ENCODE measurements around the gene FOXP1.
A peak's percentile ranks its signal among the peaks of the same experiment; 100 is the strongest.

FOXP1 gene

GRCh38 chr3:70951316-70951715 is 632.2 kb downstream of the FOXP1 start:
- DNase-seq (ENCODE audit: low read depth), result no peak
- H3K4me3 ChIP-seq (ENCODE audit: low read length), result no peak overlapping the region
- TF ChIP-seq CTCF (IDR thresholded peaks at IDR 0.05; ENCODE audit: insufficient read depth, low read depth, low read length, missing control alignments), result no peak

GRCh38 chr3:70947579-70947978 is 635.9 kb downstream of the FOXP1 start:
- DNase-seq (ENCODE audit: low read depth), result no peak
- H3K4me3 ChIP-seq (ENCODE audit: low read length), result no peak overlapping the region
- TF ChIP-seq CTCF (IDR thresholded peaks at IDR 0.05; ENCODE audit: insufficient read depth, low read depth, low read length, missing control alignments), result no peak

- H3K4me3 ChIP-seq (ENCODE audit: low read length), result no peak overlapping the region
- TF ChIP-seq CTCF (IDR thresholded peaks at IDR 0.05; ENCODE audit: insufficient read depth, low read depth, low read length, missing control alignments), result no peak
- no peak for DNase-seq (ENCODE audit: low read depth)
These were observed 639.6 kb downstream of the FOXP1 start for GRCh38 chr3:70943886-70944285.

- peak; percentile 44 for DNase-seq (ENCODE audit: low read depth)
- H3K4me3 ChIP-seq (ENCODE audit: low read length), result no peak overlapping the region
- no peak for TF ChIP-seq CTCF (IDR thresholded peaks at IDR 0.05; ENCODE audit: insufficient read depth, low read depth, low read length, missing control alignments)
These were observed 650.3 kb downstream of the FOXP1 start for GRCh38 chr3:70933105-70933810.

GRCh38 chr3:70930066-70930465 is 653.5 kb downstream of the FOXP1 start:
- DNase-seq (ENCODE audit: low read depth), result no peak
- H3K4me3 ChIP-seq (ENCODE audit: low read length), result no peak overlapping the region
- TF ChIP-seq CTCF (IDR thresholded peaks at IDR 0.05; ENCODE audit: insufficient read depth, low read depth, low read length, missing control alignments), result no peak

GRCh38 chr3:70927239-70927638 is 656.3 kb downstream of the FOXP1 start:
- no peak for DNase-seq (ENCODE audit: low read depth)
- TF ChIP-seq CTCF (IDR thresholded peaks at IDR 0.05; ENCODE audit: insufficient read depth, low read depth, low read length, missing control alignments), result no peak

GRCh38 chr3:70926835-70927234 is 656.7 kb downstream of the FOXP1 start:
- H3K4me3 ChIP-seq (ENCODE audit: low read length), result no peak overlapping the region
- TF ChIP-seq CTCF (IDR thresholded peaks at IDR 0.05; ENCODE audit: insufficient read depth, low read depth, low read length, missing control alignments), result no peak
- no peak for DNase-seq (ENCODE audit: low read depth)

More at GRCh38 chr3:70927239-70927638, 656.3 kb downstream of the FOXP1 start:
- H3K4me3 ChIP-seq (ENCODE audit: low read length), result no peak overlapping the region

Measured in epithelial cell of esophagus (primary cell).